ENCODE data around the gene WDR47. TPM values are rescaled to one million over a fixed set of nuclear protein-coding genes. Genes with fewer than 3 reads are reported as not detected.
A peak's percentile ranks its signal among the peaks of the same experiment; 100 is the strongest.
"Not testable (repeated sequence)": the region's sequence is repeated elsewhere in the genome, so short reads cannot be mapped to it uniquely, and the experiment has no call there.

The WDR47 gene
- total RNA-seq, 1 experiment from 2014 or later: 6.4 TPM

GRCh38 chr1:109034382-109034781, 7.5 kb downstream of the WDR47 start:
- H3K4me2 ChIP-seq: no peak overlapping the region
- H3K36me3 ChIP-seq (ENCODE audit: low read depth): no peaks in the 10 kb centered on the region
- no peaks in the 10 kb centered on the region for H3K27me3 ChIP-seq (ENCODE audit: insufficient read depth, low read depth)
- CTCF ChIA-PET: interaction anchor here (0.6 kb wide), 1 partner anchor 238 kb away, joined by 3 read pairs; no protein-coding TSS in a partner anchor
- intact Hi-C loops (cut with micrococcal nuclease; ENCODE audit: unreplicated experiment): no loop called here
- no peaks in the 10 kb centered on the region for H3K9me3 ChIP-seq (ENCODE audit: insufficient read depth, low read depth)
- no peaks in the 10 kb centered on the region for H4K20me1 ChIP-seq (ENCODE audit: insufficient read depth)
- H3K79me2 ChIP-seq (ENCODE audit: low read depth): peaks cover 2% of the 10 kb centered on the region; the same call in 1 of the 2 replicates
- H3K9me2 ChIP-seq (ENCODE audit: insufficient read depth): no peaks in the 10 kb centered on the region
- H3K4me1 ChIP-seq (replicated peaks; ENCODE audit: insufficient read depth): no peaks in the 10 kb centered on the region
- DNase-seq: no peak
- no peak overlapping the region for H3K27ac ChIP-seq
- TF ChIP-seq, protein P1, sequence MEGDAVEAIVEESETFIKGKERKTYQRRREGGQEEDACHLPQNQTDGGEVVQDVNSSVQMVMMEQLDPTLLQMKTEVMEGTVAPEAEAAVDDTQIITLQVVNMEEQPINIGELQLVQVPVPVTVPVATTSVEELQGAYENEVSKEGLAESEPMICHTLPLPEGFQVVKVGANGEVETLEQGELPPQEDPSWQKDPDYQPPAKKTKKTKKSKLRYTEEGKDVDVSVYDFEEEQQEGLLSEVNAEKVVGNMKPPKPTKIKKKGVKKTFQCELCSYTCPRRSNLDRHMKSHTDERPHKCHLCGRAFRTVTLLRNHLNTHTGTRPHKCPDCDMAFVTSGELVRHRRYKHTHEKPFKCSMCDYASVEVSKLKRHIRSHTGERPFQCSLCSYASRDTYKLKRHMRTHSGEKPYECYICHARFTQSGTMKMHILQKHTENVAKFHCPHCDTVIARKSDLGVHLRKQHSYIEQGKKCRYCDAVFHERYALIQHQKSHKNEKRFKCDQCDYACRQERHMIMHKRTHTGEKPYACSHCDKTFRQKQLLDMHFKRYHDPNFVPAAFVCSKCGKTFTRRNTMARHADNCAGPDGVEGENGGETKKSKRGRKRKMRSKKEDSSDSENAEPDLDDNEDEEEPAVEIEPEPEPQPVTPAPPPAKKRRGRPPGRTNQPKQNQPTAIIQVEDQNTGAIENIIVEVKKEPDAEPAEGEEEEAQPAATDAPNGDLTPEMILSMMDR (conservative IDR thresholded peaks at IDR 0.05): no peak
- TF ChIP-seq EZH2 (IDR thresholded peaks at IDR 0.05; ENCODE audit: low read depth): no peak
- H3K4me3 ChIP-seq: no peak overlapping the region
- no peaks in the 10 kb centered on the region for H3F3A ChIP-seq (ENCODE audit: insufficient read depth, low read depth)
- no TSS peak for BruUV-seq (replicated peaks)
- H2AFZ ChIP-seq: no peak overlapping the region
- POLR2A ChIA-PET (ENCODE audit: unreplicated experiment): interaction anchor here (0.6 kb wide), 1 partner anchor 117 kb away, joined by 7 read pairs; no protein-coding TSS in a partner anchor

GRCh38 chr1:109029493-109029892, 12.4 kb downstream of the WDR47 start:
- H3K27me3 ChIP-seq (ENCODE audit: insufficient read depth, low read depth); H3K79me2 ChIP-seq (ENCODE audit: low read depth); H3F3A ChIP-seq (ENCODE audit: insufficient read depth, low read depth); H3K9me2 ChIP-seq (ENCODE audit: insufficient read depth); DNase-seq; H3K4me2 ChIP-seq; H3K4me1 ChIP-seq (replicated peaks; ENCODE audit: insufficient read depth); H3K4me3 ChIP-seq; H3K9me3 ChIP-seq (ENCODE audit: insufficient read depth, low read depth); intact Hi-C loops (cut with micrococcal nuclease; ENCODE audit: unreplicated experiment); BruUV-seq (replicated peaks); H3K36me3 ChIP-seq (ENCODE audit: low read depth); H3K27ac ChIP-seq; POLR2A ChIA-PET (ENCODE audit: unreplicated experiment); H4K20me1 ChIP-seq (ENCODE audit: insufficient read depth); H2AFZ ChIP-seq: not testable (repeated sequence)
- CTCF ChIA-PET: interaction anchor here (0.7 kb wide), 1 partner anchor 11 kb away, joined by 3 read pairs; no protein-coding TSS in a partner anchor

GRCh38 chr1:109027841-109028240, 14.1 kb downstream of the WDR47 start:
- Histone ChIP-seq H3K36me3 (ENCODE audit: low read depth) (no peaks in the 10 kb centered on the region), H3K9me3 (ENCODE audit: insufficient read depth, low read depth) (no peaks in the 10 kb centered on the region), H3K27ac (no peak overlapping the region), H3K4me2 (no peak overlapping the region), H3K4me1 (replicated peaks; ENCODE audit: insufficient read depth) (no peaks in the 10 kb centered on the region), H3K9me2 (ENCODE audit: insufficient read depth) (no peaks in the 10 kb centered on the region), H3K27me3 (ENCODE audit: insufficient read depth, low read depth) (no peaks in the 10 kb centered on the region), H2AFZ (no peak overlapping the region), H3F3A (ENCODE audit: insufficient read depth, low read depth) (no peaks in the 10 kb centered on the region), H4K20me1 (ENCODE audit: insufficient read depth) (no peaks in the 10 kb centered on the region), H3K4me3 (no peak overlapping the region), H3K79me2 (ENCODE audit: low read depth) (no peaks in the 10 kb centered on the region; the same call in 1 of the 2 replicates)
- DNase-seq: no peak
- no peak for TF ChIP-seq EZH2 (IDR thresholded peaks at IDR 0.05; ENCODE audit: low read depth)
- TF ChIP-seq, protein P1 (conservative IDR thresholded peaks at IDR 0.05): peak; percentile 60; the same call in 1 of the 2 replicates
- BruUV-seq (replicated peaks): no TSS peak
- intact Hi-C loops (cut with micrococcal nuclease; ENCODE audit: unreplicated experiment): no loop called here
- ChIA-PET POLR2A (ENCODE audit: unreplicated experiment) (no interaction called here), CTCF (interaction anchor here (0.6 kb wide), 2 partner anchors 12 to 80 kb away, joined by 3 to 4 read pairs; no protein-coding TSS in a partner anchor)

- Histone ChIP-seq H3K4me3 (no peak overlapping the region), H4K20me1 (ENCODE audit: insufficient read depth) (no peaks in the 10 kb centered on the region), H3K79me2 (ENCODE audit: low read depth) (no peaks in the 10 kb centered on the region), H3K4me2 (no peak overlapping the region), H3K4me1 (replicated peaks; ENCODE audit: insufficient read depth) (no peaks in the 10 kb centered on the region), H3K27me3 (ENCODE audit: insufficient read depth, low read depth) (no peaks in the 10 kb centered on the region), H2AFZ (no peak overlapping the region), H3K9me3 (ENCODE audit: insufficient read depth, low read depth) (no peaks in the 10 kb centered on the region), H3F3A (ENCODE audit: insufficient read depth, low read depth) (no peaks in the 10 kb centered on the region), H3K9me2 (ENCODE audit: insufficient read depth) (no peaks in the 10 kb centered on the region), H3K27ac (no peak overlapping the region), H3K36me3 (ENCODE audit: low read depth) (no peaks in the 10 kb centered on the region)
- BruUV-seq (replicated peaks): no TSS peak
- intact Hi-C loops (cut with micrococcal nuclease; ENCODE audit: unreplicated experiment): no loop called here
- no peak for DNase-seq
- TF ChIP-seq, protein P1 (conservative IDR thresholded peaks at IDR 0.05): no peak
- TF ChIP-seq EZH2 (IDR thresholded peaks at IDR 0.05; ENCODE audit: low read depth): no peak
- CTCF ChIA-PET: no interaction called here
- POLR2A ChIA-PET (ENCODE audit: unreplicated experiment): no interaction called here
Observed at GRCh38 chr1:109025694-109026093, 16.2 kb downstream of the WDR47 start.

Measured in PC-9 (cell line).